ENCODE measurements around the gene RAB1B.

GRCh38 chr11:66233301-66233700 is 35.1 kb upstream of the RAB1B start:
- TF ChIP-seq CTCF (IDR thresholded peaks at IDR 0.05; ENCODE audit: low read length) (no peak), EZH2 (IDR thresholded peaks at IDR 0.05; ENCODE audit: borderline replicate concordance, low read length) (no peak)
